Measurements from ENCODE around the gene SPATA6L. TPM values are rescaled to one million over a fixed set of nuclear protein-coding genes. Genes with fewer than 3 reads are reported as not detected.

SPATA6L gene
- total RNA-seq, 4 donors from 2014 or later = 0.51 to 13.6 (median 6.5) TPM

GRCh38 chr9:4669890-4670289 is 3.6 kb upstream of the SPATA6L start:
- Histone ChIP-seq H3K4me3 (no peak overlapping the region), H3K4me1 (no peaks in the 10 kb centered on the region), H3K36me3 (no peaks in the 10 kb centered on the region), H3K27me3 (no peaks in the 10 kb centered on the region), H3K9me3 (no peaks in the 10 kb centered on the region), H3K27ac (no peak overlapping the region)
- TF ChIP-seq CTCF (IDR thresholded peaks at IDR 0.05) = no peak
- TF ChIP-seq POLR2A (IDR thresholded peaks at IDR 0.05) = no peak
- intact Hi-C loops (cut with DNase I; ENCODE audit: low total_unique reads) = loop anchor here (10.0 kb wide), 1 partner anchor 75 kb away; the partner anchor contains the start of gene AK3
- no peak for DNase-seq

- Histone ChIP-seq H3K36me3 (no peaks in the 10 kb centered on the region), H3K4me3 (no peak overlapping the region), H3K9me3 (no peaks in the 10 kb centered on the region), H3K27me3 (no peaks in the 10 kb centered on the region), H3K4me1 (no peaks in the 10 kb centered on the region), H3K27ac (no peak overlapping the region)
- DNase-seq = no peak
- intact Hi-C loops (cut with DNase I; ENCODE audit: low total_unique reads) = no loop called here
- TF ChIP-seq CTCF (IDR thresholded peaks at IDR 0.05) (no peak), POLR2A (IDR thresholded peaks at IDR 0.05) (no peak)
Observed at GRCh38 chr9:4668604-4669003, 2.3 kb upstream of the SPATA6L start.

GRCh38 chr9:4667681-4668080 is 1.4 kb upstream of the SPATA6L start:
- no peak overlapping the region for H3K4me3 ChIP-seq
- H3K27ac ChIP-seq = no peak overlapping the region
- no peak for TF ChIP-seq POLR2A (IDR thresholded peaks at IDR 0.05)
- no peak for TF ChIP-seq CTCF (IDR thresholded peaks at IDR 0.05)
- no peaks in the 10 kb centered on the region for H3K9me3 ChIP-seq
- no peak for DNase-seq
- intact Hi-C loops (cut with DNase I; ENCODE audit: low total_unique reads) = no loop called here
- no peaks in the 10 kb centered on the region for H3K4me1 ChIP-seq
- no peaks in the 10 kb centered on the region for H3K36me3 ChIP-seq
- H3K27me3 ChIP-seq = no peaks in the 10 kb centered on the region

- no peak for DNase-seq
- no peaks in the 10 kb centered on the region for H3K9me3 ChIP-seq
- peak overlapping the region; percentile 61 to 70 for H3K27ac ChIP-seq
- intact Hi-C loops (cut with DNase I; ENCODE audit: low total_unique reads) = no loop called here
- H3K27me3 ChIP-seq = no peaks in the 10 kb centered on the region
- H3K36me3 ChIP-seq = no peaks in the 10 kb centered on the region
- TF ChIP-seq POLR2A (IDR thresholded peaks at IDR 0.05) (no peak), CTCF (IDR thresholded peaks at IDR 0.05) (no peak)
- H3K4me3 ChIP-seq = peak overlapping the region in 1 of 2 donors; percentile 42
- no peaks in the 10 kb centered on the region for H3K4me1 ChIP-seq
Observed at GRCh38 chr9:4665357-4665756, 923 bp downstream of the SPATA6L start.

GRCh38 chr9:4663956-4664355 is 2.3 kb downstream of the SPATA6L start:
- H3K27ac ChIP-seq = peak overlapping the region in 1 of 2 donors; percentile 19
- peak overlapping the region in 1 of 2 donors; percentile 5 for H3K4me3 ChIP-seq
- no peaks in the 10 kb centered on the region for H3K9me3 ChIP-seq
- no peak for DNase-seq
- no peaks in the 10 kb centered on the region for H3K4me1 ChIP-seq
- H3K27me3 ChIP-seq = no peaks in the 10 kb centered on the region
- no peaks in the 10 kb centered on the region for H3K36me3 ChIP-seq
- TF ChIP-seq POLR2A (IDR thresholded peaks at IDR 0.05) (no peak), CTCF (IDR thresholded peaks at IDR 0.05) (no peak)
- intact Hi-C loops (cut with DNase I; ENCODE audit: low total_unique reads) = no loop called here
